Measurements from ENCODE around the gene RCCD1. TPM values are rescaled to one million over a fixed set of nuclear protein-coding genes. Genes with fewer than 3 reads are reported as not detected.
"Not testable (repeated sequence)": the region's sequence is repeated elsewhere in the genome, so short reads cannot be mapped to it uniquely, and the experiment has no call there.

RCCD1 gene
- total and polyA plus RNA-seq, 2 donors from 2014 or later, result 11.6 TPM

- H3K36me3 ChIP-seq (ENCODE audit: control insufficient read depth in 2 of 3, insufficient read depth in 3 of 3, low read length in 3 of 3), result peaks cover 0 to 50% (median 44%) of the 10 kb centered on the region in 3 donors
- H3K4me1 ChIP-seq (ENCODE audit: control insufficient read depth in 2 of 3, insufficient read depth in 2 of 3, low read depth in 1 of 3, low read length in 3 of 3), result peaks cover 0 to 13% (median 13%) of the 10 kb centered on the region in 3 donors
- DNase-seq, result peak in 1 of 5 donors; percentile 61
- H3K27ac ChIP-seq (ENCODE audit: low read depth in 2 of 2, low read length in 2 of 2), result no peak overlapping the region
- FAIRE-seq, result no peak
- H3K4me3 ChIP-seq (ENCODE audit: low read length in 3 of 3), result no peak overlapping the region
- TF ChIP-seq, protein P1, sequence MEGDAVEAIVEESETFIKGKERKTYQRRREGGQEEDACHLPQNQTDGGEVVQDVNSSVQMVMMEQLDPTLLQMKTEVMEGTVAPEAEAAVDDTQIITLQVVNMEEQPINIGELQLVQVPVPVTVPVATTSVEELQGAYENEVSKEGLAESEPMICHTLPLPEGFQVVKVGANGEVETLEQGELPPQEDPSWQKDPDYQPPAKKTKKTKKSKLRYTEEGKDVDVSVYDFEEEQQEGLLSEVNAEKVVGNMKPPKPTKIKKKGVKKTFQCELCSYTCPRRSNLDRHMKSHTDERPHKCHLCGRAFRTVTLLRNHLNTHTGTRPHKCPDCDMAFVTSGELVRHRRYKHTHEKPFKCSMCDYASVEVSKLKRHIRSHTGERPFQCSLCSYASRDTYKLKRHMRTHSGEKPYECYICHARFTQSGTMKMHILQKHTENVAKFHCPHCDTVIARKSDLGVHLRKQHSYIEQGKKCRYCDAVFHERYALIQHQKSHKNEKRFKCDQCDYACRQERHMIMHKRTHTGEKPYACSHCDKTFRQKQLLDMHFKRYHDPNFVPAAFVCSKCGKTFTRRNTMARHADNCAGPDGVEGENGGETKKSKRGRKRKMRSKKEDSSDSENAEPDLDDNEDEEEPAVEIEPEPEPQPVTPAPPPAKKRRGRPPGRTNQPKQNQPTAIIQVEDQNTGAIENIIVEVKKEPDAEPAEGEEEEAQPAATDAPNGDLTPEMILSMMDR (IDR thresholded peaks at IDR 0.05; ENCODE audit: borderline replicate concordance, extremely low read depth, insufficient read depth), result no peak
- no peak overlapping the region for H3K9ac ChIP-seq (ENCODE audit: low read length in 3 of 3)
- H3K9me3 ChIP-seq (ENCODE audit: control insufficient read depth in 2 of 3, insufficient read depth in 1 of 3, low read length in 3 of 3), result no peaks in the 10 kb centered on the region
- intact Hi-C loops (cut with DNase I), result no loop called here
- H3K27me3 ChIP-seq (ENCODE audit: control insufficient read depth, insufficient read depth, low read length), result no peaks in the 10 kb centered on the region
Measured at GRCh38 chr15:90906181-90906849, 48.4 kb upstream of the RCCD1 start.

DNA sequence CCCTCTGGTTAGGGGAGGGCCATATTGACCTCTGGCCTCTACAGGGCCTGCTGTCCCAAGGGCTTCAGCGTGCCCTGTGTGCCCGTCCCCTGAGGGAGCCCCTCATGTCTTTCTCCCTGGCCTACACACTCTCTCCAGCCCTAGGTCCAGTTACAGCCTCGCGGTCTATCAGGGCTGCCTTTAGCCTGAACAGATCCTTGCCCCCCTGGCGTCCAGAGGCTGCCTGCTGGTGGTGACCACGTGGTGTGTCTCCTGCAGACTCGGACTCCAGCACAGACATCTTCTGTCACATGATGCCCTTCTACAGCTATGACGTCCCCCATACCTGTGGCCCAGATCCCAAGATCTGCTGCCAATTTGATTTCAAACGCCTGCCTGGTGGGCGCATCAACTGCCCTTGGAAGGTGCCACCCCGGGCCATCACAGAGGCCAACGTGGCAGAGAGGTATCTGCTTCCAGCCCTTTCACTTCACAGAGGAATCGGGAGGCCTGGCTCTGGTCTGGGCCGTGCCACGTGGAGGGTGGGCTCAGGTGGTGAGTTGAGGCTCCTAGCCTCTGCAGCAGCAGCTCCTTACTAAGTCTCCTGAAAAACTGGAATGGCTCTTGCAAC lies 47.5 kb upstream of the RCCD1 start:
- Histone ChIP-seq H3K4me1 (ENCODE audit: control insufficient read depth in 2 of 3, insufficient read depth in 2 of 3, low read depth in 1 of 3, low read length in 3 of 3) (peaks cover 0 to 8% (median 6%) of the 10 kb centered on the region in 3 donors), H3K36me3 (ENCODE audit: control insufficient read depth in 2 of 3, insufficient read depth in 3 of 3, low read length in 3 of 3) (peaks cover 0 to 57% (median 48%) of the 10 kb centered on the region in 3 donors), H3K4me3 (ENCODE audit: low read length in 3 of 3) (no peak overlapping the region), H3K9ac (ENCODE audit: low read length in 3 of 3) (no peak overlapping the region), H3K27ac (ENCODE audit: low read depth in 2 of 2, low read length in 2 of 2) (no peak overlapping the region), H3K9me3 (ENCODE audit: control insufficient read depth in 2 of 3, insufficient read depth in 1 of 3, low read length in 3 of 3) (no peaks in the 10 kb centered on the region), H3K27me3 (ENCODE audit: control insufficient read depth, insufficient read depth, low read length) (no peaks in the 10 kb centered on the region)
- intact Hi-C loops (cut with DNase I), result no loop called here
- TF ChIP-seq, protein P1 (IDR thresholded peaks at IDR 0.05; ENCODE audit: borderline replicate concordance, extremely low read depth, insufficient read depth), result no peak
- FAIRE-seq, result no peak
- DNase-seq, result peak in 1 of 5 donors; percentile 49

- intact Hi-C loops (cut with DNase I), result no loop called here
- H3K27me3 ChIP-seq (ENCODE audit: control insufficient read depth, insufficient read depth, low read length), result no peaks in the 10 kb centered on the region
- no peak overlapping the region for H3K27ac ChIP-seq (ENCODE audit: low read depth in 2 of 2, low read length in 2 of 2)
- H3K36me3 ChIP-seq (ENCODE audit: control insufficient read depth in 2 of 3, insufficient read depth in 3 of 3, low read length in 3 of 3), result peaks cover 0 to 65% (median 55%) of the 10 kb centered on the region in 3 donors
- H3K9me3 ChIP-seq (ENCODE audit: control insufficient read depth in 2 of 3, insufficient read depth in 1 of 3, low read length in 3 of 3), result no peaks in the 10 kb centered on the region
- FAIRE-seq, result no peak
- peaks cover 0 to 8% (median 6%) of the 10 kb centered on the region in 3 donors for H3K4me1 ChIP-seq (ENCODE audit: control insufficient read depth in 2 of 3, insufficient read depth in 2 of 3, low read depth in 1 of 3, low read length in 3 of 3)
- no peak overlapping the region for H3K9ac ChIP-seq (ENCODE audit: low read length in 3 of 3)
- peak in 1 of 5 donors; percentile 2 for DNase-seq
- H3K4me3 ChIP-seq (ENCODE audit: low read length in 3 of 3), result no peak overlapping the region
- TF ChIP-seq, protein P1 (IDR thresholded peaks at IDR 0.05; ENCODE audit: borderline replicate concordance, extremely low read depth, insufficient read depth), result no peak
Measured at GRCh38 chr15:90907838-90908507, 46.7 kb upstream of the RCCD1 start.

DNA sequence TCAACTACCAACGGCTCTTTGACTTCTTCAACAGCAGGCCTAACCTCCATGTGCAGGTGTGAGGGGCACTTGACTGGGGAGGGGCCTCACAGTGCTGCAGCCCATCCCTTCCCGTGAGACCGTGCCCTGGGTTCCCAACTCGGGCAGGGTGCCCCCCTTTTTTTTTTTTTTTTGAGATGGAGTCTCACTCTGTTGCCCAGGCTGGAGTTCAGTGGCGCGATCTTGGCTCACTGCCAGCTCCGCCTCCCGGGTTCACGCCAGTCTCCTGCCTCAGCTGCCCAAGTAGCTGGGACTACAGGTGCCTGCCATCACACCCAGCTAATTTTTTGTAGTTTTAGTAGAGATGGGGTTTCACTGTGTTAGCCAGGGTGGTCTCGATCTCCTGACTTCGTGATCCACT lies 45.2 kb upstream of the RCCD1 start:
- FAIRE-seq; H3K9me3 ChIP-seq (ENCODE audit: control insufficient read depth in 2 of 3, insufficient read depth in 1 of 3, low read length in 3 of 3); H3K27me3 ChIP-seq (ENCODE audit: control insufficient read depth, insufficient read depth, low read length); H3K9ac ChIP-seq (ENCODE audit: low read length in 3 of 3); H3K4me1 ChIP-seq (ENCODE audit: control insufficient read depth in 2 of 3, insufficient read depth in 2 of 3, low read depth in 1 of 3, low read length in 3 of 3); intact Hi-C loops (cut with DNase I); H3K4me3 ChIP-seq (ENCODE audit: low read length in 3 of 3); H3K27ac ChIP-seq (ENCODE audit: low read depth in 2 of 2, low read length in 2 of 2): not testable (repeated sequence)
- peaks cover 0 to 71% (median 62%) of the 10 kb centered on the region in 3 donors for H3K36me3 ChIP-seq (ENCODE audit: control insufficient read depth in 2 of 3, insufficient read depth in 3 of 3, low read length in 3 of 3)
- DNase-seq, result peak in 1 of 5 donors; percentile 52

All from kidney (tissue), 14 donors.